BLaER1 (cell line): ENCODE measurements around the gene DPYSL5.

Experiments used
- H3K27ac ChIP-seq: shearing (Covaris generic); formaldehyde crosslinking; 2 replicates; pipeline ENCODE4 v1.8.1; 2022
- H3K27me3 ChIP-seq: shearing (Covaris generic); formaldehyde crosslinking; 2 replicates; pipeline ENCODE4 v1.8.1; 2022
- H3K36me3 ChIP-seq: shearing (Covaris generic); formaldehyde crosslinking; 2 replicates; pipeline ENCODE4 v1.8.1; 2022
- H3K4me1 ChIP-seq: shearing (Covaris generic); formaldehyde crosslinking; 2 replicates; pipeline ENCODE4 v1.8.1; 2022
- H3K4me2 ChIP-seq: shearing (Covaris generic); formaldehyde crosslinking; 2 replicates; pipeline ENCODE4 v1.8.1; 2022
- H3K4me3 ChIP-seq: shearing (Covaris generic); formaldehyde crosslinking; 2 replicates; pipeline ENCODE4 v1.8.1; 2022
- H3K9ac ChIP-seq: shearing (Covaris generic); formaldehyde crosslinking; 2 replicates; pipeline ENCODE4 v1.8.1; 2022
- H3K9me3 ChIP-seq: shearing (Covaris generic); formaldehyde crosslinking; 2 replicates; pipeline ENCODE4 v1.8.1; 2022
- H4K20me1 ChIP-seq: shearing (Covaris generic); formaldehyde crosslinking; 2 replicates; pipeline ENCODE4 v1.8.1; 2022
- Cebpa-rat ChIP-seq: shearing (Covaris generic); IDR thresholded peaks from 2 replicates; pipeline ENCODE4 v1.8.1; 2022

Gene DPYSL5

GRCh38 chr2:26852405-26853306, 4.7 kb downstream of the DPYSL5 start:
- peaks cover 48% of the 10 kb centered on the region for H4K20me1 ChIP-seq
- peaks cover 25% of the 10 kb centered on the region for H3K4me1 ChIP-seq
- peaks cover 65% of the 10 kb centered on the region for H3K27me3 ChIP-seq
- no peak overlapping the region for H3K9ac ChIP-seq
- H3K4me3 ChIP-seq = no peak overlapping the region
- no peak overlapping the region for H3K27ac ChIP-seq
- no peaks in the 10 kb centered on the region for H3K36me3 ChIP-seq
- no peaks in the 10 kb centered on the region for H3K9me3 ChIP-seq
- H3K4me2 ChIP-seq = no peak overlapping the region
- no peak for TF ChIP-seq Cebpa-rat

GRCh38 chr2:26853751-26854150, 5.8 kb downstream of the DPYSL5 start:
- Histone ChIP-seq H3K4me2 (no peak overlapping the region), H3K27ac (no peak overlapping the region), H4K20me1 (peaks cover 37% of the 10 kb centered on the region), H3K4me3 (no peak overlapping the region), H3K9me3 (no peaks in the 10 kb centered on the region), H3K27me3 (peaks cover 54% of the 10 kb centered on the region), H3K4me1 (peaks cover 14% of the 10 kb centered on the region), H3K36me3 (no peaks in the 10 kb centered on the region), H3K9ac (no peak overlapping the region)
- no peak for TF ChIP-seq Cebpa-rat

- H3K9ac ChIP-seq = no peak overlapping the region
- H3K4me3 ChIP-seq = no peak overlapping the region
- peaks cover 48% of the 10 kb centered on the region for H3K27me3 ChIP-seq
- H3K36me3 ChIP-seq = no peaks in the 10 kb centered on the region
- H3K4me2 ChIP-seq = no peak overlapping the region
- H4K20me1 ChIP-seq = peaks cover 31% of the 10 kb centered on the region
- no peaks in the 10 kb centered on the region for H3K9me3 ChIP-seq
- TF ChIP-seq Cebpa-rat = no peak
- no peak overlapping the region for H3K27ac ChIP-seq
- peaks cover 8% of the 10 kb centered on the region for H3K4me1 ChIP-seq
Measured at GRCh38 chr2:26854283-26854827, 6.4 kb downstream of the DPYSL5 start.

- no peak for TF ChIP-seq Cebpa-rat
- Histone ChIP-seq H4K20me1 (peaks cover 20% of the 10 kb centered on the region; the same call in 1 of the 2 replicates), H3K27me3 (peaks cover 37% of the 10 kb centered on the region)
Measured at GRCh38 chr2:26855466-26855865, 7.5 kb downstream of the DPYSL5 start.

GRCh38 chr2:26859622-26860021, 11.7 kb downstream of the DPYSL5 start:
- H3K4me3 ChIP-seq = no peak overlapping the region
- no peak overlapping the region for H3K9ac ChIP-seq
- no peaks in the 10 kb centered on the region for H3K36me3 ChIP-seq
- no peaks in the 10 kb centered on the region for H3K27me3 ChIP-seq
- no peaks in the 10 kb centered on the region for H3K9me3 ChIP-seq
- no peaks in the 10 kb centered on the region for H4K20me1 ChIP-seq
- TF ChIP-seq Cebpa-rat = no peak
- no peak overlapping the region for H3K27ac ChIP-seq
- no peaks in the 10 kb centered on the region; the same call in 1 of the 2 replicates for H3K4me1 ChIP-seq
- no peak overlapping the region for H3K4me2 ChIP-seq

More at GRCh38 chr2:26855466-26855865, 7.5 kb downstream of the DPYSL5 start:
- no peak overlapping the region for H3K27ac ChIP-seq
- H3K4me3 ChIP-seq = no peak overlapping the region
- no peak overlapping the region for H3K9ac ChIP-seq
- no peaks in the 10 kb centered on the region for H3K4me1 ChIP-seq
- H3K9me3 ChIP-seq = no peaks in the 10 kb centered on the region
- no peak overlapping the region for H3K4me2 ChIP-seq
- no peaks in the 10 kb centered on the region for H3K36me3 ChIP-seq

GRCh38 chr2:26860211-26860850, 12.4 kb downstream of the DPYSL5 start:
- Histone ChIP-seq H3K27me3 (no peaks in the 10 kb centered on the region), H3K4me3 (no peak overlapping the region), H3K4me1 (no peaks in the 10 kb centered on the region; the same call in 1 of the 2 replicates), H3K36me3 (no peaks in the 10 kb centered on the region), H3K4me2 (no peak overlapping the region), H3K9ac (no peak overlapping the region), H3K27ac (no peak overlapping the region), H4K20me1 (no peaks in the 10 kb centered on the region), H3K9me3 (no peaks in the 10 kb centered on the region)
- TF ChIP-seq Cebpa-rat = no peak

GRCh38 chr2:26861610-26862224, 13.8 kb downstream of the DPYSL5 start:
- Histone ChIP-seq H3K27me3 (no peaks in the 10 kb centered on the region), H4K20me1 (no peaks in the 10 kb centered on the region), H3K9me3 (no peaks in the 10 kb centered on the region), H3K4me3 (no peak overlapping the region), H3K36me3 (no peaks in the 10 kb centered on the region), H3K9ac (no peak overlapping the region), H3K4me2 (no peak overlapping the region), H3K4me1 (no peaks in the 10 kb centered on the region; the same call in 1 of the 2 replicates), H3K27ac (no peak overlapping the region)
- TF ChIP-seq Cebpa-rat = no peak

- Histone ChIP-seq H3K4me1 (no peaks in the 10 kb centered on the region; the same call in 1 of the 2 replicates), H3K4me2 (no peak overlapping the region), H3K36me3 (no peaks in the 10 kb centered on the region), H3K27ac (no peak overlapping the region), H3K9me3 (no peaks in the 10 kb centered on the region), H3K27me3 (no peaks in the 10 kb centered on the region), H4K20me1 (no peaks in the 10 kb centered on the region), H3K4me3 (no peak overlapping the region), H3K9ac (no peak overlapping the region)
- TF ChIP-seq Cebpa-rat = no peak
Measured at GRCh38 chr2:26864226-26864625, 16.3 kb downstream of the DPYSL5 start.

GRCh38 chr2:26864646-26865045, 16.7 kb downstream of the DPYSL5 start:
- Histone ChIP-seq H3K36me3 (no peaks in the 10 kb centered on the region), H3K9me3 (no peaks in the 10 kb centered on the region), H3K9ac (no peak overlapping the region), H4K20me1 (no peaks in the 10 kb centered on the region), H3K4me1 (no peaks in the 10 kb centered on the region; the same call in 1 of the 2 replicates), H3K27me3 (no peaks in the 10 kb centered on the region), H3K27ac (no peak overlapping the region), H3K4me3 (no peak overlapping the region), H3K4me2 (no peak overlapping the region)
- no peak for TF ChIP-seq Cebpa-rat
